ENCODE data around the gene SLC24A2.

DNA sequence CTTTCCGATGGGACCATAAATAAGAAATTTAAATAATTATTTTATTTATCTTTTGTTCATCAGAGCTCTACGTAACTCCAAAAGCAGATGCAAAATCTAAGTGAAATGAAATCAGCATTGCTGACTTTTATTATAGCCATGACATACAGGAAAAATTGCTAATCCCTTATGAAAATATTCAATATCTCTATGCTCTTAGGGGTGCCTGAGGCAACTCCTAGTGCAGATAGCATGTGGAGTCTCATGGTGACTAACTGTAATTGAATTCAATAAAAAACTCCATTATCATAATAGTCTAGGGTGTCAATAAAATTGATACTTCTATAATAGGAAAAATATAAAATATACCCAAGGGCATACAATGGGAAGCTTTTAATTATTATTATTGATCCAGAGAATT is 42.6 kb downstream of the SLC24A2 start:
- TF ChIP-seq ZNF121 (CRISPR knock-in tag; IDR thresholded peaks at IDR 0.05): no peak
- TF ChIP-seq CREB1 (CRISPR knock-in tag; IDR thresholded peaks at IDR 0.05): no peak
- TF ChIP-seq ESRRA (CRISPR knock-in tag; IDR thresholded peaks at IDR 0.05; ENCODE audit: borderline replicate concordance): no peak
- TF ChIP-seq, protein P1, sequence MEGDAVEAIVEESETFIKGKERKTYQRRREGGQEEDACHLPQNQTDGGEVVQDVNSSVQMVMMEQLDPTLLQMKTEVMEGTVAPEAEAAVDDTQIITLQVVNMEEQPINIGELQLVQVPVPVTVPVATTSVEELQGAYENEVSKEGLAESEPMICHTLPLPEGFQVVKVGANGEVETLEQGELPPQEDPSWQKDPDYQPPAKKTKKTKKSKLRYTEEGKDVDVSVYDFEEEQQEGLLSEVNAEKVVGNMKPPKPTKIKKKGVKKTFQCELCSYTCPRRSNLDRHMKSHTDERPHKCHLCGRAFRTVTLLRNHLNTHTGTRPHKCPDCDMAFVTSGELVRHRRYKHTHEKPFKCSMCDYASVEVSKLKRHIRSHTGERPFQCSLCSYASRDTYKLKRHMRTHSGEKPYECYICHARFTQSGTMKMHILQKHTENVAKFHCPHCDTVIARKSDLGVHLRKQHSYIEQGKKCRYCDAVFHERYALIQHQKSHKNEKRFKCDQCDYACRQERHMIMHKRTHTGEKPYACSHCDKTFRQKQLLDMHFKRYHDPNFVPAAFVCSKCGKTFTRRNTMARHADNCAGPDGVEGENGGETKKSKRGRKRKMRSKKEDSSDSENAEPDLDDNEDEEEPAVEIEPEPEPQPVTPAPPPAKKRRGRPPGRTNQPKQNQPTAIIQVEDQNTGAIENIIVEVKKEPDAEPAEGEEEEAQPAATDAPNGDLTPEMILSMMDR (IDR thresholded peaks at IDR 0.05): no peak
- TF ChIP-seq, protein P2, sequence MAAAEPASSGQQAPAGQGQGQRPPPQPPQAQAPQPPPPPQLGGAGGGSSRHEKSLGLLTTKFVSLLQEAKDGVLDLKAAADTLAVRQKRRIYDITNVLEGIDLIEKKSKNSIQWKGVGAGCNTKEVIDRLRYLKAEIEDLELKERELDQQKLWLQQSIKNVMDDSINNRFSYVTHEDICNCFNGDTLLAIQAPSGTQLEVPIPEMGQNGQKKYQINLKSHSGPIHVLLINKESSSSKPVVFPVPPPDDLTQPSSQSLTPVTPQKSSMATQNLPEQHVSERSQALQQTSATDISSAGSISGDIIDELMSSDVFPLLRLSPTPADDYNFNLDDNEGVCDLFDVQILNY (CRISPR knock-in tag; IDR thresholded peaks at IDR 0.05): no peak
- no peak for TF ChIP-seq GRHL2 (CRISPR knock-in tag; IDR thresholded peaks at IDR 0.05; ENCODE audit: insufficient replicate concordance, severe bottlenecking)
- TF ChIP-seq, protein P3, sequence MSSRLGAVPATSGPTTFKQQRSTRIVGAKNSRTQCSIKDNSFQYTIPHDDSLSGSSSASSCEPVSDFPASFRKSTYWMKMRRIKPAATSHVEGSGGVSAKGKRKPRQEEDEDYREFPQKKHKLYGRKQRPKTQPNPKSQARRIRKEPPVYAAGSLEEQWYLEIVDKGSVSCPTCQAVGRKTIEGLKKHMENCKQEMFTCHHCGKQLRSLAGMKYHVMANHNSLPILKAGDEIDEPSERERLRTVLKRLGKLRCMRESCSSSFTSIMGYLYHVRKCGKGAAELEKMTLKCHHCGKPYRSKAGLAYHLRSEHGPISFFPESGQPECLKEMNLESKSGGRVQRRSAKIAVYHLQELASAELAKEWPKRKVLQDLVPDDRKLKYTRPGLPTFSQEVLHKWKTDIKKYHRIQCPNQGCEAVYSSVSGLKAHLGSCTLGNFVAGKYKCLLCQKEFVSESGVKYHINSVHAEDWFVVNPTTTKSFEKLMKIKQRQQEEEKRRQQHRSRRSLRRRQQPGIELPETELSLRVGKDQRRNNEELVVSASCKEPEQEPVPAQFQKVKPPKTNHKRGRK (CRISPR knock-in tag; IDR thresholded peaks at IDR 0.05; ENCODE audit: borderline replicate concordance): no peak
- no peak for TF ChIP-seq ETV6 (CRISPR knock-in tag; IDR thresholded peaks at IDR 0.05)
- TF ChIP-seq RELA (CRISPR knock-in tag; IDR thresholded peaks at IDR 0.05; ENCODE audit: borderline replicate concordance): no peak
- TF ChIP-seq, protein P4, sequence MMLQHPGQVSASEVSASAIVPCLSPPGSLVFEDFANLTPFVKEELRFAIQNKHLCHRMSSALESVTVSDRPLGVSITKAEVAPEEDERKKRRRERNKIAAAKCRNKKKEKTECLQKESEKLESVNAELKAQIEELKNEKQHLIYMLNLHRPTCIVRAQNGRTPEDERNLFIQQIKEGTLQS (CRISPR knock-in tag; conservative IDR thresholded peaks at IDR 0.05): no peak
- TF ChIP-seq ZBTB21 (CRISPR knock-in tag; IDR thresholded peaks at IDR 0.05; ENCODE audit: borderline replicate concordance): no peak
- TF ChIP-seq NR3C1 (CRISPR knock-in tag; conservative IDR thresholded peaks at IDR 0.05; ENCODE audit: low read depth): no peak
